Activated naive CD4-positive, alpha-beta T cell treated with anti-CD3 and anti-CD28 coated beads, Interleukin-2, amount 10 ng/mL, durations not matched to agents 7 days and 5 days (primary cell): ENCODE data around the gene RESF1.
A peak's percentile ranks its signal among the peaks of the same experiment; 100 is the strongest.
"Not testable (repeated sequence)": the region's sequence is repeated elsewhere in the genome, so short reads cannot be mapped to it uniquely, and the experiment has no call there.

Experiments
- CTCF ChIA-PET: fragments of 350-600 bp; sonication (Branson Sonifier 250); formaldehyde crosslinking; loops from one replicate; lab custom pipeline; 2021; ENCODE audit warnings: antibody characterized with exemption; lab: Charles Lee
- DNase-seq: peaks from one replicate; pipeline ENCODE4 v3.0.0-alpha.2; 2020
- H3K27ac Mint-ChIP-seq: one replicate; pipeline ENCODE4 v1.8.0; 2021; ENCODE audit warnings: mild to moderate bottlenecking, moderate library complexity, mixed read lengths
- H3K27me3 Mint-ChIP-seq: one replicate; pipeline ENCODE4 v1.8.0; 2021; ENCODE audit warnings: mild to moderate bottlenecking, mixed read lengths
- H3K36me3 Mint-ChIP-seq: one replicate; pipeline ENCODE4 v1.8.0; 2021; ENCODE audit warnings: mixed read lengths
- H3K4me1 Mint-ChIP-seq: one replicate; pipeline ENCODE4 v1.8.0; 2021; ENCODE audit warnings: mixed read lengths
- H3K4me3 Mint-ChIP-seq: one replicate; pipeline ENCODE4 v1.8.0; 2021; ENCODE audit warnings: mild to moderate bottlenecking, moderate library complexity, mixed read lengths
- H3K9me3 Mint-ChIP-seq: one replicate; pipeline ENCODE4 v1.8.0; 2021; ENCODE audit warnings: mixed read lengths

The RESF1 gene

DNA sequence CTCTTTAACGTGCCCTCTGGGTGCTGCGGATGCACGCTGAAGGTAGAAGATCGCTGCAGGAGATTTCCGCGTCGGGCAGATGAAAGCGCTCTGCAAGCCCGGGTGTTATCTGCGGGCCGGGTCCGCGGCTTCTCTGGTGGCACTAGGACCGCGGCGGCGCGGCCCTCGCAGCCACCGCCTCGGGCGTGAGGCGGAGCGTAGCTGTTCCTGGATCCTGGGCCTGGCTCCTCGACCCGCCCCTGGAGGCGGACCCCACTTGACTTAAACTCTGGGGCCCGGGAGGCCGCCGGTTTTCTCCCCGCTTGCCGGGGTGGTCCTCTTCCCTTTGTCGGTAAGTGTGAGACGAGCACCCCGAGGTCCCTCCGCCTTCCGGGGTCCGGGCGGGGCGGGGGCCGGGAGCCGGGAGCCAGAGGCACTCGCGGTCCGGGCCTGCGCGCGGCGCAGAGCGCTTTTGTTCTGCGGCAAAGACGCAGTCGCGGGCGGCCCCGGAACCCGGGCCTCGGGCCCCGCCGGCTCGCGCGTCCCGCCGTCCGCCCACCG lies at the start of gene RESF1:
Gene RESF1, plus strand, starts transcription at position 255 of the 540 bp plus-strand sequence. CDS start 21,541 bp downstream, outside the sequence.
- CTCF ChIA-PET: interaction anchor here (1.0 to 1.6 kb wide), 2 partner anchors 63 to 342 kb away, joined by 5 to 6 read pairs; no protein-coding TSS in a partner anchor
- H3K4me1 Mint-ChIP-seq: peaks cover 65% of the 10 kb centered on the region
- peaks cover 26% of the 10 kb centered on the region for H3K9me3 Mint-ChIP-seq
- no peaks in the 10 kb centered on the region for H3K27me3 Mint-ChIP-seq
- H3K36me3 Mint-ChIP-seq: peaks cover 63% of the 10 kb centered on the region
- peak within 1 kb of the TSS; percentile 99 for H3K27ac Mint-ChIP-seq
- DNase-seq: peak; percentile 92
- H3K4me3 Mint-ChIP-seq: peak within 1 kb of the TSS; percentile 96

DNA sequence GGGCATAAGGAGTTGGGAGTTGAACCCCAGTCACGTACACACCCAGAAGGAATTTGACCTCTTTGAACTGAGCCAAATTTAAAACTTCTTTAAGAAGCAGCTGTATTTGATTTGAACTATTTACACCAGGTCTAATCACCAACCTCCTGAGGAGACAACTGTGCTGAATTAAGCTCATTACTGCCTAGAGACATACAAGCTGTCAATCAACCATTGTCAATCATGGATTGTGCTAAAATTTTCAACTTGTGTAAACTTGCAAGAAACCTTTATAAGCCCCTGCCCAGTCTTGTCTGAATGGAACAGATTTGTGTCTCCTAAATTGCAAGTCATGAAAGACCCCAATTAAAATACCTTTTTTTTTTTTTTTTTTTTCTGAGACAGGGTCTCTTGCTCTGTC lies 44.3 kb upstream of the RESF1 start:
- no peaks in the 10 kb centered on the region for H3K4me1 Mint-ChIP-seq
- no peaks in the 10 kb centered on the region for H3K27me3 Mint-ChIP-seq
- DNase-seq: no peak
- CTCF ChIA-PET: no interaction called here
- H3K27ac Mint-ChIP-seq: no peak overlapping the region
- peaks cover 34% of the 10 kb centered on the region for H3K9me3 Mint-ChIP-seq
- no peak overlapping the region for H3K4me3 Mint-ChIP-seq
- peaks cover 25% of the 10 kb centered on the region for H3K36me3 Mint-ChIP-seq

- no peaks in the 10 kb centered on the region for H3K4me1 Mint-ChIP-seq
- no peak overlapping the region for H3K27ac Mint-ChIP-seq
- no peak overlapping the region for H3K4me3 Mint-ChIP-seq
- no peak for DNase-seq
- CTCF ChIA-PET: no interaction called here
- no peaks in the 10 kb centered on the region for H3K27me3 Mint-ChIP-seq
- peaks cover 24% of the 10 kb centered on the region for H3K36me3 Mint-ChIP-seq
- peaks cover 35% of the 10 kb centered on the region for H3K9me3 Mint-ChIP-seq
Observed at GRCh38 chr12:31915446-31915845, 43.8 kb upstream of the RESF1 start.

DNA sequence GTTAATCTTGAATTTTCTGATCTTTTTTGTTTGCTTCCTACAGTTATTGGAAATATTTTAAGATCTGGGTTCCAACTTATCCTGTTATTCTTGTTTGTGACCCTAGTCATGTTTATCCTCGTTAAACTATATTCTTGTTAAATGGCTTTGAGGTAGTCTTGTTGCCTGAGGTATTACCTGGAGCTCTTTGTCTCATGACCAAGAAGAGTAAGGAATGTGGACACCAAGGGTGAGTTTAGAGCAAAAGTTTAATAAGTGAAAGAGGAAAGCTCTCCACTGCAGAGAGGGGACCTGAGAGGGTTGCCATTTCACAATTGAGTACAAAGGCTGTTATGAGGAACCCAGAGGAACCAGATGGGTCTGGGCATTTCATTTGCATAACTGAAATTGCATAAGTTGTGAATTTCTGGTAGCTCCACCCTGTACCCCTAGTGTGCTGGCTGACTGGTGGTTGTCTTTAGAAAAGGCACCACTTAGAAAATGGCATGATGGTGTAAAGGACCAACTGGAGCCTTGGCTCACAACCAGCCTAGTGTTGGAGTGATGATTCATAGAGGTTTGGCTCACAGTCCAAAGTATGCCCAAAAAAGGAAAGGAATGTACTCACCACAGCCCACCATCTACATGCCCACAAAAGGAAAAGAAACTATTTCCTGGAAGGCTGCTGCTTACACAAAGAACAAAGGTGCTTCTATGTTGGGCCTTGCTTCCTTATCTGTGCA lies 36.7 kb upstream of the RESF1 start:
- Mint-ChIP-seq H3K27me3 (no peaks in the 10 kb centered on the region), H3K4me3 (no peak overlapping the region), H3K36me3 (peaks cover 34% of the 10 kb centered on the region), H3K4me1 (peaks cover 7% of the 10 kb centered on the region), H3K27ac (peak overlapping the region; percentile 77), H3K9me3 (peaks cover 39% of the 10 kb centered on the region)
- no peak for DNase-seq
- CTCF ChIA-PET: no interaction called here

DNA sequence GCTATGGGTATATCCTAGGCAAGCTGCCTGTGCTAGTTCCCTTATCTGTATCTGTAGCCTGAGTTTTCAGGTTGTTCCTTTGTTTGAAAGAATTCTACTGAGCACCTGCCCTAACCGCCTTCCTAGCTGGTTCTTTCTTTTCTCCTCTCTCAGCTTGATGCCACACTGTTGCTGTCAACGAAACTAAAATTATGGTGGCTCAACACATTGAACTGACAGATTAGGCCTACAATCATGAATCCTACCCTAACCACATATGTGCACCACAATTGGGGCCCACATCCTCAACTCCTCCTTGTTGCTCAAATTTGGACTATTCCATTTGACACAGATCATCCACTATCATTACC lies 36.2 kb upstream of the RESF1 start:
- Mint-ChIP-seq H3K27me3 (no peaks in the 10 kb centered on the region), H3K9me3 (peaks cover 40% of the 10 kb centered on the region), H3K4me3 (no peak overlapping the region), H3K36me3 (peaks cover 38% of the 10 kb centered on the region), H3K27ac (peak overlapping the region; percentile 77), H3K4me1 (peaks cover 11% of the 10 kb centered on the region)
- DNase-seq: peak; percentile 22
- CTCF ChIA-PET: no interaction called here

DNA sequence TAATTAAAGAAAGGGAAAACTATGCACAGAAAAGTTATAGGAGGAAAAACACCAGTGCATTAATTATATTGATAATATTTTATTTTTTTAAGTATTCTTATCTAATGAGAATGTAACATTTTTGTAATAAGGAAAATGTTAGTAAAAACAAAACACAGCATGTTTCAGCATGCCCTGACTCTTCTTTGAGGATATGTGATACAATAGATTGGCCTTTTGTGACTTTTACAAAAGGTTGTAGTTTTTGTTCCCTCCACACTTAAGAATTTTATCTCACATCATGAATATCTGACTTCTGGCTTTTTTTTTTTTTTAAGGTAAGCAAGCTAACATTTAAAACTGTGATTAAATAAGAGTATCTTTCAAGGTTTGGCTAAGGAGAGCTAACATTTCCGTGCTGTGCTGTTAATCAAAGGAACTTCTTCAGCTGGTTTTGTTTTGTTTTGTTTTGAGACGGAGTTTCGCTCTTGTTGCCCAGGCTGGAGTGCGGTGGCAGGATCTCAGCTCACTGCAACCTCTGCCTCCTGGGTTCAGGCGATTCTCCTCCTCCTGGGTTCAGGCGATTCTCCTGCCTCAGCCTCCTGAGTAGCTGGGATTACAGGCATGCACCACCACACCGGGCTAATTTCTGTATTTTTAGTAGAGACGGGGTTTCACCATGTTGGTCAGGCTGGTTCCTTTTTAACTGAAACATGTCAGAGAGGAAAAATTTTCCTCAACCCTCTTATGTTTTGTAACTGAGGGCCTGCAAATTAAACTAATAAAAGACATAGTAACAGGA lies 30.8 kb upstream of the RESF1 start:
- H3K4me1 Mint-ChIP-seq: peaks cover 37% of the 10 kb centered on the region
- H3K27me3 Mint-ChIP-seq: no peaks in the 10 kb centered on the region
- peak overlapping the region; percentile 76 for H3K4me3 Mint-ChIP-seq
- CTCF ChIA-PET: no interaction called here
- peaks cover 51% of the 10 kb centered on the region for H3K36me3 Mint-ChIP-seq
- peaks cover 44% of the 10 kb centered on the region for H3K9me3 Mint-ChIP-seq
- H3K27ac Mint-ChIP-seq: peak overlapping the region; percentile 97
- peak; percentile 42 for DNase-seq

DNA sequence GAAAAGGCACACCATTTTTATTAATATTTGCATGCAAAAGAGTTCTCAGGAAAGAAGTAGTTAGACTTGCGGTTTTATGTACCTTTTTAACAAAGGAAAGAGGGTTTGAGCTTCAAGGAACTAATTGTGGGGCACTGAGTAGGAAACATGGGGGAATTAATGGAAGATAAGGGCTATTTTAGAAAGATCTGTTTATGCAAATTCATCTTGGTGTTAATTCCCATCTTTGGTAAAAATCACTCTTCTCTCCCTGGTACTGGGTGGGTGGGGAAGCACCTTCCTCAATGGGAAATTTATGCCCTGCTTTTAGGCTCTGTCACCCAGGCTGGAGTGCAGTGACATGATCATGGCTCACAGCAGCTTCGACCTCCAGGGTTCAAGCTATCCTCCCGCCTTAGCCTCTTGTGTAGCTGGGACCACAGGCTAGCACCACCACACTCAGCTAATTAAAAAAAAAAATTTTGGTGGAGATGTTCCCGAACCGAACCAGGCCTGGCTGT lies 30.1 kb upstream of the RESF1 start:
- H3K36me3 Mint-ChIP-seq: peaks cover 48% of the 10 kb centered on the region
- H3K27ac Mint-ChIP-seq: peak overlapping the region; percentile 97
- H3K4me3 Mint-ChIP-seq: peak overlapping the region; percentile 76
- peaks cover 37% of the 10 kb centered on the region for H3K4me1 Mint-ChIP-seq
- H3K9me3 Mint-ChIP-seq: peaks cover 40% of the 10 kb centered on the region
- H3K27me3 Mint-ChIP-seq: no peaks in the 10 kb centered on the region
- DNase-seq: no peak
- CTCF ChIA-PET: no interaction called here

DNA sequence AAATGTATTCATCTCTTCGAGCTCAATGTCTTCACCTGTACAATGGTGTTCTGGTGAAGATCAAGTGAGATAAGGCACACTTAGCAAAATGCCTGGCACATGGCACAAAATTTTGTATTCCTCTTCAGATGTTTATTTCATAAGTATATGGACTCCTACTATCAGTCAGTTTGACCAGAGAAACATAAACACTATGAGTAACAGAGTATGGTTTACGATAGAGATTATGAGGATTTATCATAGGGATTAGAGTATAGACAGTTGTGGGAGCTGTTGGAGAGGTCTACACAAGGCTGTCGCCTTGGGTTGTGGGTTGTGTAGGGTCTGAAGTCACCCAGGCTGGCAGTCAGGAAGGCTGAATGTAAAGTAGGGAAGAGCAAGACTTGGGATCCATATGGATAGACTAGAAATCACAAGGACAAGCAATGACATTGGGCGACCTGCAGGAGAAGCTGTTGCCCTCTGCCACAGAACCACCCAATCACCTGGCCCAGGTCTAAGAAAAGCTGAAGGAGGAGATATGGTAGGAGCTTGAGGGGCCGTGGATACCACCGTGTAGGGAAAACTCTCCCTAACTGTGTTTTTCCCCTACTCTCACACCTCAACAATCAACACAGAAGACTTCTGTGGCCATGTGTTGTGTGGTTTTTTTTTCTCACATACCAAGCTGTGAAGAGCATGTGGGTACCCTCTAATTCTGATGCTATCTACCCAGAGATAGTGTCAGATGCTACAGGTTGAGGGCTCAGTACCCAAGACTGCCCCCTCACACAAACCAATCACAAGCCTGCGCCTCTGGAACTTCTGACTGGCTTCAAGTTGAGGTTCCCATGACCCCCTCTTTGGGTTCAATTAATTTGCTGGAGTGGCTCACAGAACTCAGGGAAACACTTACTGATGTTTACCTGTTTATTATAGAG lies 27.2 kb upstream of the RESF1 start:
- Mint-ChIP-seq H3K27me3 (no peaks in the 10 kb centered on the region), H3K4me3 (no peak overlapping the region), H3K9me3 (peaks cover 45% of the 10 kb centered on the region), H3K4me1 (peaks cover 37% of the 10 kb centered on the region), H3K36me3 (peaks cover 48% of the 10 kb centered on the region), H3K27ac (no peak overlapping the region)
- CTCF ChIA-PET: no interaction called here
- no peak for DNase-seq

DNA sequence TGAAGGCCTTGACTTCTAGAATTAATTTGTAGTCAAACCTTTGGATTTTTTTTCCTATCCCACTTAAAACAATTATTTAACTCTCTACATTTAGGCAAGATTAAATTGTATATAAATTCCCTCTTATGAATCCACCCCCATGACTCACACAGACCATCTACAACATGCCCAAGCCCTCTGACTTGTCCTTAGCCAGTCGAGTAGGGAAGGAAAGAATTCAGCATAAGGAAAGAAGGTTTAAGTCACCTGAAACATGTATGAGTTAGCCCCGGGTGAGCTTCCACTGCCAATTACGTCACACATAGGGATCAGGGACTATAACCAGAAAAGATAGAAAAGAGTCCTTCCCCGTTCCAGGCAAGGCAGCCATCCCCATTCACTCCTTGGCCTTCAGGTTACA lies 14.9 kb upstream of the RESF1 start:
- DNase-seq: no peak
- CTCF ChIA-PET: no interaction called here
- Mint-ChIP-seq H3K36me3 (peaks cover 43% of the 10 kb centered on the region), H3K4me3 (no peak overlapping the region), H3K4me1 (no peaks in the 10 kb centered on the region), H3K27ac (no peak overlapping the region), H3K27me3 (no peaks in the 10 kb centered on the region), H3K9me3 (peaks cover 61% of the 10 kb centered on the region)

GRCh38 chr12:31947971-31948370 lies 11.2 kb upstream of the RESF1 start:
- DNase-seq: no peak
- Mint-ChIP-seq H3K4me1 (peaks cover 4% of the 10 kb centered on the region), H3K4me3 (no peak overlapping the region), H3K36me3 (peaks cover 47% of the 10 kb centered on the region), H3K27ac (no peak overlapping the region), H3K9me3 (peaks cover 59% of the 10 kb centered on the region), H3K27me3 (no peaks in the 10 kb centered on the region)
- CTCF ChIA-PET: no interaction called here

- CTCF ChIA-PET, H3K27me3 Mint-ChIP-seq, H3K4me1 Mint-ChIP-seq, H3K4me3 Mint-ChIP-seq, H3K27ac Mint-ChIP-seq, DNase-seq: not testable (repeated sequence)
- Mint-ChIP-seq H3K36me3 (peaks cover 39% of the 10 kb centered on the region), H3K9me3 (peaks cover 52% of the 10 kb centered on the region)
Observed at GRCh38 chr12:31948697-31949359, 10.4 kb upstream of the RESF1 start.

- Mint-ChIP-seq H3K4me3 (no peak overlapping the region), H3K36me3 (peaks cover 30% of the 10 kb centered on the region), H3K27me3 (no peaks in the 10 kb centered on the region), H3K4me1 (peaks cover 9% of the 10 kb centered on the region), H3K9me3 (peaks cover 46% of the 10 kb centered on the region), H3K27ac (no peak overlapping the region)
- no peak for DNase-seq
- CTCF ChIA-PET: no interaction called here
Observed at GRCh38 chr12:31950088-31950487, 9.1 kb upstream of the RESF1 start.

- Mint-ChIP-seq H3K27ac (no peak overlapping the region), H3K4me1 (peaks cover 13% of the 10 kb centered on the region), H3K27me3 (no peaks in the 10 kb centered on the region), H3K4me3 (no peak overlapping the region), H3K9me3 (peaks cover 50% of the 10 kb centered on the region), H3K36me3 (peaks cover 32% of the 10 kb centered on the region)
- DNase-seq: no peak
- CTCF ChIA-PET: no interaction called here
Observed at GRCh38 chr12:31950492-31950891, 8.7 kb upstream of the RESF1 start.
